Measurements from ENCODE around the gene ALDH1L2.

The ALDH1L2 gene

DNA sequence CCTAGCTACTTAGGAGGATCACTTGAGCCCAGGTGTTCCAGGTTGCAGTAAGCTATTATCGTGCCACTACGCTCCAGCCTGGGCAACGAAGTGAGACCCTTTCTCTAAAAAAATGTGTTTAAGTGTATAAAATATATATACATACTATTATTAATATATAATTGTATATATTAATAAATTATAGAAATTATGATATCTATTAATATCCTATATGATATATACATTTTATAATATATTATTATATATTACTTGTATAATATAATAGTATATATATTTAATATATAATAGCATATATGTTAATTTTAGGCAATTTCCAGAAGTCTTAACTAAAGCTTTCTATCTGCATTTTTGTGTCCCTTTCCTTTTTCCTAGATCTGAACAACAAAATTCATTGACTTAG, 12.3 kb downstream of the ALDH1L2 start:
- TF ChIP-seq ZNF274 (IDR thresholded peaks at IDR 0.05; ENCODE audit: low read depth, low read length) = no peak
- H3K4me3 ChIP-seq (ENCODE audit: low read length) = no peak overlapping the region

DNA sequence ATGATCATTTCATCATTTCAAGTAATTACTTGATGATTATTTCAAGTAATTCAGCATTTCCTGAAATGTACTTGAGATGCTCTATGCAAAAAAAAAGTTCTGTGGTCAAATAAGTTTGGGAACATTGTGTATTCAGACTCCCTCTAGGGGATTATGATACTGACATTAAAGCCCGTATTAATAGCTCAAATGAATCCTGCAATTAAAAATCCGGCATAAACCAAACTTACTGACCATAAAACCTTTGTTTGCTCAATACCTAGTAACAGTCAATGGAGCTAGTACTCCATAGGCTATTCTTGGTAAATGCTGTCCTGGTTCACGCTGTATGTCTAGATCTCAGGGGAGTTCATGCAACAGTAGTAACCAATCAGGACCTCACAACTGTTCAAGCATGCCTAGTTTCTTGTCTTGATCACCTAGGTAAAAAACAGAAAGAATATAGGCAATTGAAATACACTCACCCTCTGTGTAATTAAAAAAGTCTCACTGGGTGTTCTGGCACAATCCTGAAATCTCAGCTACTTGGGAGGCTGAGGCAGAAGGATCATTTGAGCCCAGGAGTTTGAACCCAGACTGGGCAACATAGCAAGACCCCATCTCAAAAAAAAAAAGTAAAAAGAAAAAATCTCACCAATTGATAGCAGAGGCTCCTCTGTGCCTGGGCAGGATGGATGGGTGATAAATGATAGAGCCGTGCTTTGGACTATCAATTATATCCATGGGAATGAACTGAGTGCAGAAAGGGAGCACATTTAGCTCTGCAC, 14.1 kb downstream of the ALDH1L2 start:
- H3K4me3 ChIP-seq (ENCODE audit: low read length) = no peak overlapping the region
- no peak for TF ChIP-seq ZNF274 (IDR thresholded peaks at IDR 0.05; ENCODE audit: low read depth, low read length)

DNA sequence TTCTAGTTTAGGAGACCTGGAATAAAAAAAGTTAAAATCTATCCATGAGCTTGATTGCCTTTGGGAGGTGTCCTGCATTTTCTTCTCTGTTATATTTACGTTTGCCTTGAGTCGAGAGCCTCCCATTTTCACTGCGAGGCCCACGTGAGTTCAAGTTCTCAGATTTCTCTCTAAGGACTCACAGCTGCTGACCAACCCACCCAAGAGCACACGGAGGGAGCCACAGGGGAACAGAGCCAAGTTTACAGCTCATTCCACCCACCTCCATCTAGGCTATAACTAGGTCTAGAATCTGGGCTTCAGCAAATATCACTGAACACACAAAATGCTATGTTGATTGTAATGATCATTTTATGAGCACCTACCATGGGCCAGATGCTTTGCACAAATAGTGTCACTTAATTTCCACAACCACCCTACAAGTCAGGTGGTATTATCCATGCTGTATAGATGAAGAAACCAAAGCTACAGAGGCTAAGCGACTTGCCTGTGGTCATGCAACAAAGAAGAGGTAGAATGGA, 16.7 kb downstream of the ALDH1L2 start:
- H3K4me3 ChIP-seq (ENCODE audit: low read length) = no peak overlapping the region
- no peak for TF ChIP-seq ZNF274 (IDR thresholded peaks at IDR 0.05; ENCODE audit: low read depth, low read length)

DNA sequence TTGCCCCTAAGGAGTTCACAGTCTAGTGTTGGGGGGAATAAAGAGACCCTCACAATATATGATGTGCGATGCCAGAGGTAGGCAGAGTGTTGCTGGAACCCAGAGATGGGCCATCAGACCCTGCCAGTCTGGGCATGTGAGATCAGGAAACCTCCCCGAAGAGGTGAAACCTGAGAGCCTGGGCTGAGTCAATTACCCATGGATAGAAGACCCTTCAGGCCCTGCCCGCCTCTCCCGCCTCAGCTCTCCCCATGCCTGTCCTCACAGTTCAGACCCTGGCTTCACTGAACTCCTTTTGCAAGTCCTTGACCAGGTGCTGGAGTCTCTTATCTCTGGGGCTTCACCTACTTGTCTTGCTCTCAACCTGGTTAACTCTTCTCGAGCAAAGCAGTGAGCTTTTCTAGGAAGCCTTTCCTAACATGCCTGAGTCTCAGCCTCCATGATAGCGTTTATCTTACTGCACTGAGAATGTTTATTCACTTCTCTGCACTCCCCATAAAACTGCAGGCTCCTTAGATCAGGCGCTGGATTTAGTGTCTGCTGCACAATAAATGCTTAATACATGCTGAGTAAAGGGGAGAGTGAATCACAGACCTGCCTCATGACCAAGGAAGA, 19.6 kb downstream of the ALDH1L2 start:
- no peak overlapping the region for H3K4me3 ChIP-seq (ENCODE audit: low read length)
- no peak for TF ChIP-seq ZNF274 (IDR thresholded peaks at IDR 0.05; ENCODE audit: low read depth, low read length)

DNA sequence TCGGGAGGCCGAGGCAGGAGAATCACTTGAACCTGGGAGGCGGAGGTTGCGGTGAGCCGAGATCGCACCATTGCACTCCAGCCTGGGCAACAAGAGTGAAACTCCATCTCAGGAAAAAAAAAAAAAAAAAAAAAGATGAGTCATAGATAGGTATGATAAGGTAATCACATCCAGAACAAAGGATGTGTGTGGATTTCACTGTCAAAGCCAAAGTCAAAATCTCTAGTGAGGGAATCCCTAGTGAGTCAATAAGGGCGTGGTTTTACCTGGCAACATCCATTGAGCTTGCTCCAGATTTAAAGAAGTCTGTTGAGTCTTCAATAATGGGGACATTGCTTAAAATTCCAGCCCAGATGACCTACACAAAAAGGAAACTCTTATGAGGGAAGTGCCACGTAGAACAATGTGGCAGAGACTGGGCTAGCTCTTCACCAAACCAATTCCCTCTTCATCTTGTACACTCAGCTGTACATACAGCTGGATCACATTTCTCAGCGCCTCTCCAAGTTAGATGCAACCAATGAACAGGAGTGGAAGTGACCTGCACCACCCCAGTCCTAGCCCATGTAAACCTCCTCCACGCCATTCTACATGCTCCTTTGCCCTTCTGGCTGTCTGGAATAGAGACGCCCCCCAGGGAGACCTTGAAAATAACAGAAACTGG, 23.4 kb downstream of the ALDH1L2 start:
- TF ChIP-seq ZNF274 (IDR thresholded peaks at IDR 0.05; ENCODE audit: low read depth, low read length) = no peak
- H3K4me3 ChIP-seq (ENCODE audit: low read length) = no peak overlapping the region

DNA sequence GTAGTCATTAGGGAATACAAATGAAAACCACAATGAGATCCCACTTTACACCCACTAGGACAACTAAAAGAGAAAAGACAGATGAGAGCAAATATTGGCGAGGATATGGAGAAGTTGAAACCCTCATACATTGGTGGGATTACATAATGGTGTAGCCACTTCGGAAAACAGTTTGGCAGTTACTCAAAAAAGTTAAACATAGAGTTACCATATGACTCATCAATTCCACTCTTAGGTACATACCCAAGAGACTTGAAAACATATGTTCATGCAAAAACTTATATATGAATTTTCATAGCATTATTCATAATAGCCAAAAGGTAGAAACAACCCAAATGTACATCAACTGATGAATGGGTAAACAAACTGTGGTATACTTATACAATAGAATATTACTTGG, 27.1 kb downstream of the ALDH1L2 start:
- H3K4me3 ChIP-seq (ENCODE audit: low read length) = no peak overlapping the region
- TF ChIP-seq ZNF274 (IDR thresholded peaks at IDR 0.05; ENCODE audit: low read depth, low read length) = no peak

DNA sequence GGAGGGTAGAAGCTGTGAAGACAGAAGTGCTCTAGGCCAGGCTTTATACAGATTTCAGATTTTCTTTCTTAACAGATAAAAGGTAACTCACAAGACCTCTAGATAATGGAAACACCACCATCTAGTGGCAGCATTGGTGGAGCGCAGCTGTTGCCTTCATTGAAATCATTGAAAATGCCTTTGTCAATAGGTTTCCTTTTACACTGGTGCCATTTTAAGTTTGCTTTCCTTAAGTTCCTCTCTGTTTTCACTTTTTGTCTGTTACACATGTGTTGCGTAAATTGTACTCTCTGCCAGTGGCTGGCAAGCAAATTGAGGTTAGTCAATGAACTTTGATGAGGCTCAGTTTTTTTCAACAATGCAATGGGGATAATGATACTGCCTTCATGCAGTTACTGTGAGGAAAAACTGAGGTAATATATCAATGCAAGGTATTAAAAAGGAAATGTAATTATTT, 31.1 kb downstream of the ALDH1L2 start:
- TF ChIP-seq ZNF274 (IDR thresholded peaks at IDR 0.05; ENCODE audit: low read depth, low read length) = no peak
- no peak overlapping the region for H3K4me3 ChIP-seq (ENCODE audit: low read length)

DNA sequence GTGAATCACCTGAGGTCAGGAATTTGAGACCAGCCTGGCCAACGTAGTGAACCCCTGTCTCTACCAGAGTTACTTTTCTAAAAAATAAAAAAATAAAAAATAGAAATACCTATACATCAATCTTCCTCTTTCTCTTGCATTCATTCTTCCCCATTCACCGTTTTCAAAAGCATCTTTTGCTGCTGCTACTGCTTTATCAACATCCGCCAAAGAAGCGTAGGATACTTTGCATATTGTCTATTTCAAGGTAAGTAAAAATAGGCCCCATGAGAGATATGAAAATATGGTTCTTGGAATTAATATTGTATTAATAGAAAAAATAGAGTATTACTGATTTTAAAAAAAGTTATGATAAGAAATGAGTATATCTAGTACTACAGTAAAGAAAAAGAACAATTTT, 32.3 kb downstream of the ALDH1L2 start:
- TF ChIP-seq ZNF274 (IDR thresholded peaks at IDR 0.05; ENCODE audit: low read depth, low read length) = no peak
- H3K4me3 ChIP-seq (ENCODE audit: low read length) = no peak overlapping the region

DNA sequence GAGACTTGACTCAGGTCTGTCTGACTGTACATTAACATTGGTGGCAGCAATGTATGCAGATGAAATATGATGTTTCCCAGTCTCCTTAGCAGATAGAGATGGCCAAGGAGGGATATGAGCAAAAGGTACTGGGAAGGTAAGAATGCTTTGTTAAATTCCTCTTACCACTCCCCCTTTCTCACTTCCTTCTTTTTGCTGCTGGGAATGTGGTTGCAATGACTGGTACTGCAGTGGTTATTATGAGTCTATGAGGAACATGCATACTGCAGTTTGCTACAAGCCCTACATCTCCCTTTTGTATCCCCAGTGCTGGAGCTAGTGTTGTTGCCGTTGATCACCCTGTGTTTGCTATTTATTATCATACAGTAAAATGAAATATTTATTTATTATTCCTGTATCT, 35.9 kb downstream of the ALDH1L2 start:
- TF ChIP-seq ZNF274 (IDR thresholded peaks at IDR 0.05; ENCODE audit: low read depth, low read length) = no peak
- H3K4me3 ChIP-seq (ENCODE audit: low read length) = no peak overlapping the region

DNA sequence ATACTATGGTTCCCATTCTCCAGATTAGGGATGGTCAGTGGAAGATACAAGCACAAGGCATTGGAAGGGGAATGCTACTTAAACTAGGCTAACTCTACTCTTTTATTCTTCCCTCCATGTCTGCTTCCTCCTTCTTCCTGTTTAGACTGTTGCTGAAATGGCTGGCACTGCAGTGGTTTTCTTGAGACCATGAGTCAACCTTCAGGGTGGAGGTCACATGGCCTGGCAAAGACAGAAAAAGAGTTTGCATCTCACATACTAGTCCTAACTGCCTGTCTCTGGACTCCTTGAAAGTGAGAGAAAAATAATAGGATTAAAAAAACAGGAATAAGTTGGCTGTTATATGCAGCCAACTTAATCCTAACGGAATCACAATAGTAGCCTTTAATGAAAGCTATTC, 37.0 kb downstream of the ALDH1L2 start:
- TF ChIP-seq ZNF274 (IDR thresholded peaks at IDR 0.05; ENCODE audit: low read depth, low read length) = no peak
- H3K4me3 ChIP-seq (ENCODE audit: low read length) = no peak overlapping the region

DNA sequence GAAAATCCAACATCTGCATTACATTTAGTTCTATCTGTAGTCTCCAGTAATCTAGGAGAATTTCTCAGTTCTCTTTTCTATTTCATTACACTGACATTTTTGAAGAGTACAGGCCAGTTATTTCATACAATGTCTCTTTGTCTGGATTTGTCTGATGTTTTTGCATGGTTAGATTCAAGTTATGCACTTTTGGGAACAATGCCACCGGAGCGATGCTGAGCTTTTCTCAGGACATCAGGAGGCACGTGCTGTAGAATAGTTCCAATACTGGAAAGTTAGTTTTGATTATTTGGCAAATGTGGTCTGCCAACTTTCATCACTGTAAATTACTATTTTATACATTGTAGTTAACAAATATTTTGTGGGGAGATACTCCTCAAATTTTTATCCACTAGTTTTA, 43.1 kb downstream of the ALDH1L2 start:
- no peak for TF ChIP-seq ZNF274 (IDR thresholded peaks at IDR 0.05; ENCODE audit: low read depth, low read length)

DNA sequence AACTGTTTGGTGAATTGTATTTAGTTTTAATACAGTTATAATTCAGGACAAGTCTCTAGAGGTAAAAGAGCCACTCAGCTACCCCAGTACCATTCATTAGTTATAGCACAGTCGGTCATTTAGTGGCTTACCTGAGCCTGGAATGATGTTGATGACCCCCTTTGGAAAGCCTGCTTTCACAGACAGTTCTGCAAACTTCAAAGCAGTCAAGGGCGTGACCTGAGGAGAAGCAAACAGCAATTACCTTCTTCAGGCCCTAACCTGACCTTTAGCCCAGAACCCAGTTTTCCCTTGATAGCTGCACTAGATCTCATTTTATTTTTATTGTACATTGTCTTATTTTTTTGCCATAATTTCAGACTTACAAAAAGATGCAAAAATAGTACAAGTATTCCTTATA, 43.8 kb downstream of the ALDH1L2 start:
- TF ChIP-seq ZNF274 (IDR thresholded peaks at IDR 0.05; ENCODE audit: low read depth, low read length) = no peak
- no peak overlapping the region for H3K4me3 ChIP-seq (ENCODE audit: low read length)

More for the DNA sequence above, 43.1 kb downstream of the ALDH1L2 start:
- no peak overlapping the region for H3K4me3 ChIP-seq (ENCODE audit: low read length)

DNA sequence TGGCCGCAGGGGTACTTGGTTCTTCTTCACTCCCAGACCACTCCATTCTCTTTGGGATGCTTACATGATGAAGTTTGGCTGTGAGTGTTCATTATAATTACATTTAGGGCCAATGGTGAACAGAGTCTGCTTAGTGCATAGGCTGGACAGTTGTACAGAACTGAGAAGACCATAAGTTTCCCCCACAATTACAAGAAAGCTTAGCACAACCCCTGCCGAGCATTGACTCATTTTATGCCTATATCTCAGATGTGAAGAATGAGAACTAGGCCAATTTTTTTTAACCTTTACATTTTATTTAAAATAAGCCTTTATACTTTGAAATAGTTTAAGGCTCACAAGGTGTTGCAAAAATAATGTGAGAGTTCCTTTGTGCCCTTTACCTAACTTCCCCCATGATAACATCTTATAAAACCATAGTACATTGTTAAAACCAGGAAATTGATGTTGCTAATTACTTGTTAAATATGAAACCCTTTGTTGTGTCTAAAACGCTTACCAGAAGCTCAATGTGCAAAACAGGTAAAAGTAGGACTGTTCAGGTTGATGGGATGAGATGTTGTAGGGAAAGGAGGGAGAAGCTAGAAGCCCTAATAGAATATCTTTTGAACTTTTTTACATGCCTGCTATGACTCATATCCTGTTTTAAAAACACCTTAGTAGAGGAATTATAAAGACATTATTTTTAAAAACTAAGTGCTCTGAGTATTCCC, 47.2 kb downstream of the ALDH1L2 start:
- H3K4me3 ChIP-seq (ENCODE audit: low read length) = no peak overlapping the region
- no peak for TF ChIP-seq ZNF274 (IDR thresholded peaks at IDR 0.05; ENCODE audit: low read depth, low read length)

DNA sequence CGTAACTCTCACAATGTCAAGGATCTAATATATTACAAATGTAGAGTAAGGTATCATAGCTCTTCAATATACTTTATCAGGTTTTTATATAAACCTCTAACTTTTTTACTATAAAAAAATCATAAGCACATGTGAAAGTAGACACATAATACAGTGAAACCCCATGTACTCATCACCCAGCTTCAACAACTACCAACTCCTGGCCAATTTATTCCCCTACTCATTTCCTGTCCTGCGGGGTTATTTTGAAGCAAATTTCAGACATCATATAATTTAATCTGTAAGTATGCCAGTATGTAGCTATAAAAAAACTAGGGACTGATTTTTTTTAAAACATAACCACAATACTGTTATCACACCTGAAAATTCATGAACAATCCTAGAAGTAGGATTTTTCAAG, 50.4 kb downstream of the ALDH1L2 start:
- no peak for TF ChIP-seq ZNF274 (IDR thresholded peaks at IDR 0.05; ENCODE audit: low read depth, low read length)
- H3K4me3 ChIP-seq (ENCODE audit: low read length) = no peak overlapping the region

Measured in GM08714 (cell line).